HG02970 (cell line): ENCODE results near the gene SPON2.

ENCODE experiments used
- ATAC-seq: cut with Tn5 transposase; IDR thresholded peaks from one replicate; pipeline ENCODE4 v1.9.1; 2021; ENCODE audit warnings: mild to moderate bottlenecking, moderate library complexity, moderate number of reproducible peaks; ENCODE audit not compliant: unreplicated experiment, low FRiP score

SPON2 gene

GRCh38 chr4:1174941-1175634, 2.7 kb upstream of the SPON2 start:
- no peak for ATAC-seq

DNA sequence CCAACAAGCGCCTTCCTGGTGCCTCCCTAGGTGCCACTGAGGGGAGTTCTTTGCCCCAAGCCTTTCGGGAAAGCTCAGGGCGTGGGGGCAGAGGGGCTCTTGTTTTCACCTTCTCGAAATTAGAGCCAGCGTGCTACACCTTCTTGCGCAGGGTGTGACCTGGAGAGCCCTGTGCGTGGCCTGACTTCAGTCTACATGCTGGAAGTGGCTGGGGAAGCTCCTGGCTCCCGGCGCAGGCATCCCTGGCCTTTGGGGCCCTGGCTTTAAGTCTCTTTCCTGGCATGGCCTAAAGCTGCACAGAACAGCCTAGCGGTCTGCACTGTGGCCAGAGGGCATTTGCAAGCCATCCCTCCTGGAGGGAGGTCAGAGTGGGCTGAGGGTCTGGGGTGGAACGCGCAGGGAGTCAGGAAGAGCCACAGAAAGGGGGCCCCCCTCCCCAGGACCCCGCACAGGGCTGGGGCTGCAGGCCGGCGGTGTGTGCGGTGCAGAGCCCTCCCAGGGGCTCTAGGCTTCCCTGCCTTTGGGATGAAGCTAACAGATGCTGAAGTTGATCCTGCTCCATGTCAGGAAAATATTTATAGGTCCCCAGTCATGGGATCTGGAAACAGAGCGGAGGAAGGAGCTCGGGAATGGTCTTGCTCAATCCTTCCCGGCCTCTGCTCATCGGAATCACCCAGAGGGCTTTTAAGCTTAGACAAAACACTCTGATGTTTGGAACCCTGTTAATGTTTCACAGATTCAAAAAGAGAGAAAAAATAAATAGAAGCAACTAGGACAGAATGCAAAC, 781 bp upstream of the SPON2 start:
- no peak for ATAC-seq

GRCh38 chr4:1171311-1172227, 814 bp downstream of the SPON2 start:
- no peak for ATAC-seq

GRCh38 chr4:1170976-1171310, 1.4 kb downstream of the SPON2 start:
- ATAC-seq, result no peak

- no peak for ATAC-seq
Observed at GRCh38 chr4:1170156-1170975, 2.0 kb downstream of the SPON2 start.

DNA sequence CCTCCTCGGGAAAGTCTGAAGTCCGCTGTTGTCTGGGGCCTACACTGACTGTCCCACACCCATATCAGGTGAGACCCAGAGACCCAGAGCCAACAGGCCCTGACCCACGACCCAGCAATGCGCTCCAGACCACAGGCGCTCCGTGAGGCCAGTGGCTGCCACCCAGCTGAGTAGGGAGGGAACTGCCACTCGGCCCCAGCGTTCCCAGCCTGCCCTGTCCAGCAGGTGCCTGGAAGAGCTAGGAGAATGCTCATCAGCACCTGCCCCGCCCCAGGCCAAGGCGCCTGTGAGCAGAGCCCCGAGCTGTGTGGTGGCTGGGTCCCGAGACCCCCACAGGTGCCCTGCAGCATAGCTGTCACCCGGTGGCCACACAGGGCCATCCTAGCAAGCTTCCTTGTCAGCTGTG, 2.7 kb downstream of the SPON2 start:
- ATAC-seq, result no peak

DNA sequence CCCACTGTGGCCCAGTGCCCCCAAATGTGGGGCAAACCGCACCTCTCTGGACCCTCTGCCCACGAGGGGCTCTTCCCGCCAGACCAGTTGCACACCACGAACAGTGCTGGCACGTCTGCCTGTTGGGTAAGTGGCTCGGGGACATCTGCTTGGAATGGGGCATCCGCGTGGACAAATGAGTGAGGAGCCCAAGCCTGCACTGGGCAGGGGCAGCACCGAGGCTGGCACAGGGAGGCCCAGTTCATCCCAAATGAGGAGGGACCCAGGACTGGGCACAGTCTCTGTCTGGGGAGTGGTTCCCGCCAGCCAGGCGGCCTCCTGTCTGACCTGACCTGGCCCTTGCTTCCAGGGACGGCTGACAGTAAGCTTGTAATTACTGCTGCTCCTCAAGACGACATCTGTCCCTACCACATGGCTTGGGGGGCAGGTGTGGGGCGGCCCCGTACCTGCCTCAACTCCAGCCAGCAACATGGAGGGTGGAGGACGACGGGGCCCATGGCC, 3.2 kb downstream of the SPON2 start:
- ATAC-seq, result no peak

DNA sequence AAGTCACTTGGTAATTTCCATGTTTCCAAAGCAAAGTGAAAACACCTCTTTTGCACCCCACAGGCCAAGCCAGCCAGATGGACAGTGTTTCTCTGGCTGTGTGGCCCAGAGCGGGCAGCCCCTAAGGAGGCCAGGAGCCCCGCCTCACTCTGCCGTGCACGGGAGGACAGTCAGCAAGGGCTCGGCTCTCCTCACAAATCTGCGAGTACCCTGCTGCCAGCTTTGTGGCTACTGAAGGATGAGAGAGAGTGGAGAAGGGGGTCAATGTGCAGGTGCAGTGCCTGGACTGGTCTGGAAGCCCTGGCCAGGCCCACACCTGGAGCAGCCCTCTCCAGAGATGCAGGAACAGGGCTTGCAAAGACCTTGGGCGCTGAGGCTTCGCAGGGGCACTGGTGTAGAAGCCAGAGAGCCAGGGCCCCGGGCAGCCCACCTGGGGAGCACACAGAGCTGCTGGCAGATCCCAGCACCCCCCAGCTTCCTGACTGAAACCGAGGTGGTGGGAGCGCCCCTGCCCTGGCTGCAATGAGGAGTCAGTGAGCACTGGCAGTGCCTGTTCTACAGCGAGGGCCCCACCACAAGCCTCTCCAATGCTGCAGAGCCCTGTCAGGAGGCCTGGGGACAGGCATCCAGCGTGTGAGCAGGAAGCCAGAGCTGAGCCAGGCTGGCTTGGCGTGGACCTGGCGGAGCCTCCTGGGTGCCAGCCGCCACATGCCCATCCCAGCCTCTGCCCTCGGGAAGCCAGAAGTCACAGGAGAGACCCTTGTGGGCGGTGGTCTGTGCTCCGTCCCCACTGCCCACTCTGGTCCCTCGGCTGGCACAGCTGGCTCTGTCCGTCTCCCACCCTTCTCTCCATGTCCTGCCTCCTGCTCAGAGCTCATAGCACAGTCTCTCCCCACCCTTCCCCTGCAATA, 3.9 kb downstream of the SPON2 start:
- ATAC-seq, result no peak

DNA sequence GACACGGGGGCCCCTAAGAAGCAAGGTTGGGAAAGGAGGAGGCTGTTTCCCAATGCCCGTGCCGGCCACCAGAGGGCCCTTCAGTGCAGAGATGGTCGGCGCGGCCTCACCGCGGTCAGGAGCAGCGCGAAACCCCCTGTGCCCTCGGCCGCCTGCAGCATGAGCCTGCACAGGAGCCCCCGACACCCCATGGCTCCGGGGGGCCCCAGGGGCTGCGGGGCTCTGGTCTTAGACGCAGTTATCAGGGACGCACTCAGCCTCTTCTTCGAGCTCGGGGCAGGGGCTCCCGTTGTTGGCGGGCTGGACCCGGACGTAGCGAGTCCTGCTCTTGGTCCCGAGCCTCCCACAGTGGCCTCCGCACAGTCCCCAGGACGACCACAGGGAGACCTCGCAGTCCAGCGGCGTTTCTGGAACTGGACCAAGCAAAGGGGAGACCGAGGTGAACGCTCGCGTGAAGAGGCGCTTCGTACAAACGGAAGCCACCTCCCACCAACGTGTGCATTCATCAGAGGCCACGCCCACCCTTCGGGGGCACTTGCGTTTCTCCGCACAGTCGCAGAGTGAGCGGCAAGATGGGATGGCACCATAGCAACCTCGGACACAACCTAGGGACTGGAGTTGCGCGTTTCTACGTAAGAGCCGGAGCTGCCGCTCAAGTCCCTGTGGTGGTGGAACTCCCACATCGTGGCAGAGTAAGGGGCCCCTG, 5.0 kb downstream of the SPON2 start:
- ATAC-seq, result peak; percentile 53

DNA sequence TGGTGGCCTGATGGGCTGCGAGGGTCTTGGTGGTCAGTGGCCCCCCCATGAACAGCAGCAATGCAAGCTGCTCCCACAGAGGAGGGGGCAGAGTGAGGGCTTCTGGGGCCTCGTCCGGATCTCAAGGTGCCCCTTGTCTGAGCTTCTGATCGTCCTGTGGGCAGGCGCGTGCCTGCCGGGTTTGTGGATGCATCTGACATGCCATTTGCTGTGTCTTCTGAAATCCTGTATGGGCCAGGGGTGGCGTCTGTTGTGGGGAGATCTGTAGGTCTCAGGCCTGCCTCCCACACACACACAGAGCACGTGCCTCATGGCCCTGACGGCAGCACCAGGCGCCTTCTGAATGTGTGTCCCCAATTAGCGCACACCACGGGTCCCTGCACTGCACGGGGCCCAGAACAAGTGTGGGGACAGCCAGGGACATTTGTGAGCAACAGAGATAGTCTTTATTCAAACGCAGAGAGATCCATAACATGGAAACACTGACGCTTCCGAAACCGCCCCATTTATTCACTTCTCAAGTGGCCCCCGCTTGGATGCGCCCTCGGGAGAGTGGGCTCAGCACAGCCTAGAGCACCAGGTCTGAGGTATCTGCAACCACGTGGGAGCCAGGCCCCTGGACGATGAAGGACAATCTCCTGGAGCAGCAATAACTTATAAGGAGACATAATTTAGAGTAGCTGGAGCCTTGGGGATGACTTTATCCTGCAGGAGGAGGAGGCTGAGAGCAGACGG, 5.7 kb downstream of the SPON2 start:
- ATAC-seq, result peak; percentile 8

GRCh38 chr4:1164956-1165545, 7.3 kb downstream of the SPON2 start:
- ATAC-seq, result no peak

- no peak for ATAC-seq
Observed at GRCh38 chr4:1164444-1164843, 7.9 kb downstream of the SPON2 start.

GRCh38 chr4:1164040-1164439, 8.3 kb downstream of the SPON2 start:
- ATAC-seq, result no peak

DNA sequence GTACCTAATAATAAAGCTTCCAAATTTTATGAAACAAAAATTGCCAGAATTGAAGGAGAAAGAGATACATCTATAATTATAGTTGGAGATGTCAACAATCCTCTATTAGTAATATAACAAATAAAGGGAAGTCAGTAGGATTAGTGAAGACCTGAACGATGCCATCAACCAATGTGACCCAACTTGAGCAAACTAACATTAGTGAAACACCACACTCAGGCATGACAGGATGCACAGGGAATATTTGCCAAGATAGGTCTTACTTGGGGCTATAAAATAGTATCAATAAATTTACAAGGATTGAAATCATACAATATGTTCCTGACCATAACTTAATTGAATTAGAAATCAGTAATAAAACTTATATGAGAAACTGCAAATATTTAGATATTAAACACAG, 12.0 kb downstream of the SPON2 start:
- no peak for ATAC-seq

- no peak for ATAC-seq
Observed at GRCh38 chr4:1156069-1156468, 16.3 kb downstream of the SPON2 start.

DNA sequence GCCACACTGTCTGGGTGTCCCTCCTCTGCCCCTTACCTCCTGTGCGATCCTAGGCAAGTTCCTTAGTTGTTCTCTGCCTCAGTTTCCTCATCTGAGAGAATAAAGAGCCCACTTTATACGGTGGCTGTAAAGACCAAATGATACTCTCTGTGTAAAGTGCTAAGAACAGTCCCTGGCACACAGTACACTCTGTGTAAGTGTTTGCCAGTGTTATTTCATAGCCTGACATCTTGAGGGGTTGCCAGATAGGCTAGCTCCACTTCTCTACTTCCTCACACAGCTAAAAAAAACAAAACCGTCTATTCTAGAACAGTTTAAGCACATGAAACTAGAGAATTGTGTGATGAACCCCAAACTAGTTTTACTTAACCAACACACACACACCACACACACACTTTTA, 17.1 kb downstream of the SPON2 start:
- no peak for ATAC-seq

DNA sequence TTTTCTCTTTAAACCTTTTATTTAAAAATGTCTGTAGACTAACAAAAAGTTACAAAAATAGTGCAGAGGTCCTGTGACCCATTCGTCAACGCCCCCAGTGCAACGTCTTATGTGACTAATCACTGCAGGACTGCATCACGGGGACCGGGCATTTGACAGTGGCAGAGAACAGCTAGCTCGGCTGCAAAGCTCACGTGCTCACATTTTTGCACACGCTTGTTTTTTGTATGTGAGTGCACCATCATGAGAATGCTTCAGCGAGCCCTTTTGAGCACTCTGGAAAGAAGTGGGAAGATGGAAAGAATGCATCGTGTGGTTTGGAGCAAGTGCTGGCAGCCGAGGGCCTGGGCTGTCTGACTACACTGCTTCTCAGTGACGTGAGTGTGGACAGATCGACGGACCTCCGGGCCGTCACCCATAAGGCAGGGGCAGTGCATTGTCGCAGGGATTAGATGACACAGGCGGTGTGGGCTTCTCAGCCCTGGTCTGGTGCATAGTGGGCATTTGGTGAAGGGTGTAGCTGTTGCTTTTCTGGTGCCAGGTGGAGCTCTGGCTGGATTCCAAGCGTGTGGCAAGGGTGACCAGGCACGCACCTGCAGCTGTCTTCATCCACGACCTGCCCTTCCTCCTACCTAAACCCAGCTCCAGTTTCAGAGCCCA, 17.7 kb downstream of the SPON2 start:
- ATAC-seq, result no peak
